PC-9 (cell line): ENCODE measurements around the gene HOXD11. TPM values are rescaled to one million over a fixed set of nuclear protein-coding genes. Genes with fewer than 3 reads are reported as not detected.

Source experiments
- BruUV-seq: library from RNA; stranded (reverse); fragments of 400-500 nt; replicated peaks from 2 replicates; lab custom pipeline; 2021; lab: Mats Ljungman, UMichigan
- CTCF ChIA-PET: fragments of 300-600 bp; sonication (Branson Sonifier 250); formaldehyde crosslinking; loops from one replicate; lab custom pipeline; 2022; ENCODE audit warnings: antibody characterized with exemption; lab: Charles Lee
- POLR2A ChIA-PET: fragments of 300-600 bp; sonication (Branson Sonifier 250); formaldehyde crosslinking; loops from one replicate; lab custom pipeline; 2022; ENCODE audit warnings: antibody characterized with exemption; ENCODE audit not compliant: unreplicated experiment; lab: Charles Lee
- DNase-seq, 2 experiments: peaks; one replicate each; pipeline versions ENCODE4 v3.0.0 to v3.0.0-alpha.2; 2015 to 2022; ENCODE audit warnings: mixed read lengths in 1 of 2
- H2AFZ ChIP-seq: fragments of 200-600 bp; sonication (generic); 2 replicates; pipeline ENCODE4 v1.8.1; 2017; ENCODE audit warnings: antibody characterized with exemption
- H3F3A ChIP-seq: fragments of 200-600 bp; sonication (generic); 2 replicates; pipeline ENCODE4 v1.8.1; 2017; ENCODE audit warnings: antibody characterized with exemption, mild to moderate bottlenecking, low read depth; ENCODE audit not compliant: insufficient read depth
- H3K27ac ChIP-seq: fragments of 200-600 bp; sonication (generic); 2 replicates; pipeline ENCODE4 v1.6.1; 2016; ENCODE audit warnings: mixed run types
- H3K27me3 ChIP-seq: fragments of 200-600 bp; sonication (generic); 2 replicates; pipeline ENCODE4 v1.6.1; 2016; ENCODE audit warnings: low read depth, mixed run types; ENCODE audit not compliant: insufficient read depth
- H3K36me3 ChIP-seq: fragments of 200-600 bp; sonication (generic); 2 replicates; pipeline ENCODE4 v1.6.1; 2016; ENCODE audit warnings: low read depth, mixed run types
- H3K4me1 ChIP-seq: fragments of 200-600 bp; sonication (generic); replicated peaks from 2 replicates; pipeline ENCODE4 v1.6.1; 2016; ENCODE audit warnings: mixed run types; ENCODE audit not compliant: insufficient read depth
- H3K4me2 ChIP-seq: fragments of 200-600 bp; sonication (generic); 2 replicates; pipeline ENCODE4 v1.6.1; 2017; ENCODE audit warnings: mixed run types
- H3K4me3 ChIP-seq: fragments of 200-600 bp; sonication (generic); 2 replicates; pipeline ENCODE4 v1.6.1; 2016; ENCODE audit warnings: mixed run types
- H3K79me2 ChIP-seq: fragments of 200-600 bp; sonication (generic); 2 replicates; pipeline ENCODE4 v1.6.1; 2017; ENCODE audit warnings: low read depth, mixed run types
- H3K9me2 ChIP-seq: fragments of 200-600 bp; sonication (generic); 2 replicates; pipeline ENCODE4 v1.8.1; 2017; ENCODE audit warnings: mild to moderate bottlenecking; ENCODE audit not compliant: insufficient read depth
- H3K9me3 ChIP-seq: fragments of 200-600 bp; sonication (generic); 2 replicates; pipeline ENCODE4 v1.8.1; 2016; ENCODE audit warnings: low read depth; ENCODE audit not compliant: insufficient read depth
- H4K20me1 ChIP-seq: fragments of 200-600 bp; sonication (generic); 2 replicates; pipeline ENCODE4 v1.8.1; 2017; ENCODE audit not compliant: insufficient read depth
- EZH2 ChIP-seq: fragments of 200-600 bp; sonication (generic); IDR thresholded peaks from 2 replicates; pipeline ENCODE4 v1.8.0; 2017; ENCODE audit warnings: antibody characterized with exemption, low read depth
- intact Hi-C: fragments of 100-400 bp; cut with micrococcal nuclease; formaldehyde crosslinking; loops from one replicate; pipeline ENCODE4 v1.10.0; 2022; ENCODE audit not compliant: unreplicated experiment
- total RNA-seq: library from RNA; stranded (reverse); gene quantifications from 2 replicates; pipeline ENCODE4 v1.2.3, GENCODE V29; 2021
- TF ChIP-seq, protein P1 (sequence below): fragments of 200-600 bp; sonication (generic); conservative IDR thresholded peaks from 2 replicates; pipeline ENCODE4 v1.6.1; 2017; ENCODE audit warnings: mixed run types, antibody characterized with exemption, mild to moderate bottlenecking, moderate library complexity

HOXD11 gene
- total RNA-seq, 1 experiment from 2014 or later: not detected

DNA sequence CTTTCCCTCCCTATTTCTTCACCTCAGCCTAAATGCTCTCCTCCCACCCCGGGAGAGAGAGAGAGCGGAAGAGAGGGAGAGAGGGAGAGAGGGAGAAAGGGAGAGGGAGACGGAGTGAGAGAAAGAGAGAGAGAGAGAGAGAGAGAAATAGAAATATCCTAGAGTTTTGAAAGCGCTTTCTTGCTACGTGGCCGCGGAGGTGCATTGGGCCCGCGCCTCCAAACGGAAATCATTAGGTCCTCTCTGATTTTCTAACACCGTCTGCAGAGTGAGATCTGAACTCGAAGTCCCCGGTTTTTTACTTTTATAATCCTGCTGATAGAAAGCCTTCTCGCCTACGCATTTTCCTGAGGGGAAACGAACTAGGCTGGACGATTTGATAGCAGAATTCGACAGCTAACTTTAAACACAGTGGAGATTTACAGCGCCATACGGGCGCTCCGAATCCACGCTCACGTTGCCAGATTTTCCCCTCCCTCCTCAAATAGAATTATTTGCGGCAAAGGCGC is 22.4 kb upstream of the HOXD11 start:
- Histone ChIP-seq H2AFZ (no peak overlapping the region), H3K4me1 (no peaks in the 10 kb centered on the region), H3K4me2 (no peak overlapping the region), H3K9me2 (no peaks in the 10 kb centered on the region), H4K20me1 (no peaks in the 10 kb centered on the region), H3K27me3 (peaks cover 51% of the 10 kb centered on the region), H3K27ac (no peak overlapping the region), H3K4me3 (no peak overlapping the region), H3K79me2 (no peaks in the 10 kb centered on the region), H3K36me3 (no peaks in the 10 kb centered on the region), H3K9me3 (no peaks in the 10 kb centered on the region; the same call in 1 of the 2 replicates), H3F3A (no peaks in the 10 kb centered on the region)
- no peak for DNase-seq
- TF ChIP-seq, protein P1, sequence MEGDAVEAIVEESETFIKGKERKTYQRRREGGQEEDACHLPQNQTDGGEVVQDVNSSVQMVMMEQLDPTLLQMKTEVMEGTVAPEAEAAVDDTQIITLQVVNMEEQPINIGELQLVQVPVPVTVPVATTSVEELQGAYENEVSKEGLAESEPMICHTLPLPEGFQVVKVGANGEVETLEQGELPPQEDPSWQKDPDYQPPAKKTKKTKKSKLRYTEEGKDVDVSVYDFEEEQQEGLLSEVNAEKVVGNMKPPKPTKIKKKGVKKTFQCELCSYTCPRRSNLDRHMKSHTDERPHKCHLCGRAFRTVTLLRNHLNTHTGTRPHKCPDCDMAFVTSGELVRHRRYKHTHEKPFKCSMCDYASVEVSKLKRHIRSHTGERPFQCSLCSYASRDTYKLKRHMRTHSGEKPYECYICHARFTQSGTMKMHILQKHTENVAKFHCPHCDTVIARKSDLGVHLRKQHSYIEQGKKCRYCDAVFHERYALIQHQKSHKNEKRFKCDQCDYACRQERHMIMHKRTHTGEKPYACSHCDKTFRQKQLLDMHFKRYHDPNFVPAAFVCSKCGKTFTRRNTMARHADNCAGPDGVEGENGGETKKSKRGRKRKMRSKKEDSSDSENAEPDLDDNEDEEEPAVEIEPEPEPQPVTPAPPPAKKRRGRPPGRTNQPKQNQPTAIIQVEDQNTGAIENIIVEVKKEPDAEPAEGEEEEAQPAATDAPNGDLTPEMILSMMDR: no peak
- no peak for TF ChIP-seq EZH2
- ChIA-PET POLR2A (no interaction called here), CTCF (interaction anchor here (0.6 kb wide), 1 partner anchor 1058 kb away, joined by 10 read pairs; no protein-coding TSS in a partner anchor)
- BruUV-seq: no TSS peak
- intact Hi-C loops: no loop called here

DNA sequence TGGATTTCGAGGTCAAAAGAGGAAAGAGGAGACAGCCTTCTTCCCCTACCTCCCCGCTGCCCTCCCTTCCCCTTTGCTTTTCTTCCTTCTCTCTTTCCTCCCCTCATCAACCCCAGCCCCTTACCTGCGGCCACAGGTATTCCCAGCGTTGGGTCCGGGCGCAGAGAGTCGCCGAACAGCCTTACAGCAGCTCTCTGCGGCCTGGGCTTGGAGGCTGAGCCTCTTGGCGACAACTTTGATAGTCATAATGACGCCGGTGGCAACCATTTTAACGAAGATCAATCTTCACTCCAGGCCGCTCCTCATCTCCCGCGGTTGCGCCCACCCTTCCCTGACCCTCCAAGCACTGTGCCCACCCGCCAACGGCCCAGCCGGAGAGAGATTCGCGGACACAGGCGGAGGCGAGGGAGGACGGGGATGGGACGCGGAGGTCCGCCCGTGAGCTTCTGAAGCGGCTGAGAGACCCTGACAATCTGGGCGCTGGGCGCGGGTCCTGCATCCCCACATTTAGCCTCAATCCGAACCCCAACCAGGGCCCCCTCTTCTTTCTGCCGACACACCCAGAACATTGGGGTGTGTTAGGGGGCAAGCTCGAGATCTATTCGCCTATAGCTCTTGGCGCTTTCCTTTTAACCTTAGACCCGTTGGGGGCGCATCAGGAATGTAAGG is 21.8 kb upstream of the HOXD11 start:
- no peaks in the 10 kb centered on the region; the same call in 1 of the 2 replicates for H3K9me3 ChIP-seq
- H3K4me3 ChIP-seq: no peak overlapping the region
- POLR2A ChIA-PET: no interaction called here
- H3K27ac ChIP-seq: no peak overlapping the region
- H3K79me2 ChIP-seq: no peaks in the 10 kb centered on the region
- H2AFZ ChIP-seq: no peak overlapping the region
- H4K20me1 ChIP-seq: no peaks in the 10 kb centered on the region
- no peak overlapping the region for H3K4me2 ChIP-seq
- TF ChIP-seq, protein P1: no peak
- TF ChIP-seq EZH2: no peak
- no peaks in the 10 kb centered on the region for H3K36me3 ChIP-seq
- no peaks in the 10 kb centered on the region for H3K4me1 ChIP-seq
- BruUV-seq: no TSS peak
- H3K27me3 ChIP-seq: peaks cover 57% of the 10 kb centered on the region
- H3F3A ChIP-seq: no peaks in the 10 kb centered on the region
- no peak for DNase-seq
- CTCF ChIA-PET: interaction anchor here (0.6 to 0.7 kb wide), 2 partner anchors 673 to 1079 kb away, joined by 3 to 4 read pairs; no protein-coding TSS in a partner anchor
- H3K9me2 ChIP-seq: no peaks in the 10 kb centered on the region
- intact Hi-C loops: no loop called here

DNA sequence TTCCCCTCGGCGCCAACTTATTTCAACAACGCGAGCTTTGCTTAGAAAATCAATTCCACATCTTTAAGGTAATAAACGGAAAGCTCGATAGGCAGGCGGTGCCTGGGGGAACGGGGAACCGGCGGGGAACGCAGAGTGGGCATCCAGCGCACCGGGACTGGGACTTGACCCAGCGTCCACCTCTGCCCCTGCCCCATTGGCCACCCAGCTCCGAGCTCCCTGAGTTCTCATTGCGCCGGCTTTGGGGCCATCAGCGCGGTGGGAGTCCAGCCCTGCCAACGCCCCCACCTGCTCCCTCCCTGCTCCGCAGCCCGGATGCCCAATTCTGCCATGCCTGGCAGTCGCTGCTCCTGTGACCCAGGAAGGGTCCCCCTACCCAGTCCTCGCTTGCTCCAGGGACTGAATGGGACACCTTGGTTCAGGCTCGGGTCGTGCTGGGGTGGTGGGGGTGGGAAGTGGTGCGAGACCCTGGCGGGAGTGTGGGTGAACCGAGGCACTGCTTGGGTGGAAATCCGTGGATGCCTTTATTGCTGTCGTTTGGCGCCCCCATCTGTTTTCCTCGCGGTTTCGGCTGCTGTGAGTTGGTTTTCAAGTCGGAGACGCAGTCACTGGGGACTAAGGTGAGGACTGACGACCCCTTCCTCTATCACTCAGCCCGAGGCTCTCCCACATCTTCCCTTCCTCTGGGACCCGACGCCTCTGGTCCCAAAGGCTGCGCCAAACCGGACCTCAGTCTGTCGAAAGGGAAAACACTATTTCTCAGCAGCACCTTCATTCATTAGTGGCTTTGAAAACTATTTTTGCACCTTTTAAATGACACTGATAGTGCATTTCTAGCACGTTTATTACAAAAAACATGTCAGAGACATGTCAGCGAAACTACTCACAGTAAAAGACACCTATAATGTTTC is 21.0 kb upstream of the HOXD11 start:
- no peaks in the 10 kb centered on the region for H4K20me1 ChIP-seq
- TF ChIP-seq, protein P1: peak; percentile 62
- TF ChIP-seq EZH2: no peak
- no peak overlapping the region for H3K27ac ChIP-seq
- intact Hi-C loops: loop anchor here (1.0 to 2.0 kb wide), 5 partner anchors 121 to 1337 kb away; no protein-coding TSS in a partner anchor
- no peaks in the 10 kb centered on the region for H3K36me3 ChIP-seq
- no peaks in the 10 kb centered on the region for H3K9me2 ChIP-seq
- no peak overlapping the region for H2AFZ ChIP-seq
- ChIA-PET POLR2A (no interaction called here), CTCF (interaction anchor here (0.6 to 0.7 kb wide), 2 partner anchors 672 to 1080 kb away, joined by 3 to 4 read pairs; no protein-coding TSS in a partner anchor)
- H3K4me3 ChIP-seq: no peak overlapping the region
- H3K27me3 ChIP-seq: peaks cover 65% of the 10 kb centered on the region
- DNase-seq: peak in 1 of 2 experiments; percentile 30
- no peak overlapping the region for H3K4me2 ChIP-seq
- no peaks in the 10 kb centered on the region for H3F3A ChIP-seq
- H3K4me1 ChIP-seq: no peaks in the 10 kb centered on the region
- no peaks in the 10 kb centered on the region for H3K79me2 ChIP-seq
- no TSS peak for BruUV-seq
- H3K9me3 ChIP-seq: no peaks in the 10 kb centered on the region; the same call in 1 of the 2 replicates
